ENCODE measurements around the gene GALNS. TPM values are rescaled to one million over a fixed set of nuclear protein-coding genes. Genes with fewer than 3 reads are reported as not detected.

Gene GALNS
- total and polyA plus RNA-seq, 4 donors, result 6.8 to 20.6 (median 10.8) TPM

- no peak overlapping the region for H3K9ac ChIP-seq (ENCODE audit: low read depth in 1 of 2, low read length in 2 of 2)
- no peak overlapping the region for H3K27ac ChIP-seq (ENCODE audit: low read depth in 1 of 2, low read length in 2 of 2)
- WGBS, result 80% methylated on average over 25 of the region's 25 CpGs
- peaks cover 0 to 5% (median 2%) of the 10 kb centered on the region in 4 donors for H3K36me3 ChIP-seq (ENCODE audit: control insufficient read depth in 4 of 4, insufficient read depth in 3 of 4, low read depth in 1 of 4, low read length in 3 of 4)
- H3K27me3 ChIP-seq (ENCODE audit: control insufficient read depth in 4 of 4, insufficient read depth in 4 of 4, low read length in 3 of 4), result no peaks in the 10 kb centered on the region
- no peaks in the 10 kb centered on the region for H3K4me1 ChIP-seq (ENCODE audit: control insufficient read depth in 4 of 4, insufficient read depth in 4 of 4, low read length in 3 of 4)
- DNase-seq (ENCODE audit: low spot score), result no peak
- H3K4me3 ChIP-seq (ENCODE audit: low read depth in 1 of 3, low read length in 3 of 3), result no peak overlapping the region
- TF ChIP-seq RAD21 (IDR thresholded peaks at IDR 0.05), result no peak
- no peak for TF ChIP-seq GABPA (IDR thresholded peaks at IDR 0.05 in 1 of 2, conservative IDR thresholded peaks at IDR 0.05 in 1 of 2)
- no peak for TF ChIP-seq RXRA (IDR thresholded peaks at IDR 0.05)
- no peak for TF ChIP-seq EGR1 (IDR thresholded peaks at IDR 0.05; ENCODE audit: low read depth in 2 of 2)
- no peak for TF ChIP-seq SP1 (IDR thresholded peaks at IDR 0.05)
- no peaks in the 10 kb centered on the region for H3K9me3 ChIP-seq (ENCODE audit: control insufficient read depth in 4 of 4, low read length in 3 of 4)
Observed at GRCh38 chr16:88872650-88873331, 16.0 kb upstream of the GALNS start.

- no peak for TF ChIP-seq EGR1 (IDR thresholded peaks at IDR 0.05; ENCODE audit: low read depth in 2 of 2)
- TF ChIP-seq TAF1 (conservative IDR thresholded peaks at IDR 0.05), result no peak
- no peak for TF ChIP-seq NR2F2 (IDR thresholded peaks at IDR 0.05)
- TF ChIP-seq RXRA (IDR thresholded peaks at IDR 0.05), result no peak
- Histone ChIP-seq H3K36me3 (ENCODE audit: control insufficient read depth in 4 of 4, insufficient read depth in 3 of 4, low read depth in 1 of 4, low read length in 3 of 4) (peaks cover 0 to 3% (median 2%) of the 10 kb centered on the region in 4 donors), H3K27me3 (ENCODE audit: control insufficient read depth in 4 of 4, insufficient read depth in 4 of 4, low read length in 3 of 4) (no peaks in the 10 kb centered on the region), H3K9ac (ENCODE audit: low read depth in 1 of 2, low read length in 2 of 2) (no peak overlapping the region), H3K4me1 (ENCODE audit: control insufficient read depth in 4 of 4, insufficient read depth in 4 of 4, low read length in 3 of 4) (no peaks in the 10 kb centered on the region), H3K27ac (ENCODE audit: low read depth in 1 of 2, low read length in 2 of 2) (no peak overlapping the region), H3K4me3 (ENCODE audit: low read depth in 1 of 3, low read length in 3 of 3) (no peak overlapping the region), H3K9me3 (ENCODE audit: control insufficient read depth in 4 of 4, low read length in 3 of 4) (no peaks in the 10 kb centered on the region)
- 83% methylated on average over 21 of the region's 21 CpGs for WGBS
- no peak for DNase-seq (ENCODE audit: low spot score)
Observed at GRCh38 chr16:88871730-88872416, 15.1 kb upstream of the GALNS start.

GRCh38 chr16:88871349-88871702 is 14.6 kb upstream of the GALNS start:
- Histone ChIP-seq H3K27me3 (ENCODE audit: control insufficient read depth in 4 of 4, insufficient read depth in 4 of 4, low read length in 3 of 4) (no peaks in the 10 kb centered on the region), H3K4me3 (ENCODE audit: low read depth in 1 of 3, low read length in 3 of 3) (no peak overlapping the region), H3K36me3 (ENCODE audit: control insufficient read depth in 4 of 4, insufficient read depth in 3 of 4, low read depth in 1 of 4, low read length in 3 of 4) (peaks cover 0 to 1% (median 0%) of the 10 kb centered on the region in 4 donors), H3K9me3 (ENCODE audit: control insufficient read depth in 4 of 4, low read length in 3 of 4) (no peaks in the 10 kb centered on the region), H3K27ac (ENCODE audit: low read depth in 1 of 2, low read length in 2 of 2) (no peak overlapping the region), H3K4me1 (ENCODE audit: control insufficient read depth in 4 of 4, insufficient read depth in 4 of 4, low read length in 3 of 4) (no peaks in the 10 kb centered on the region), H3K9ac (ENCODE audit: low read depth in 1 of 2, low read length in 2 of 2) (no peak overlapping the region)
- no peak for TF ChIP-seq RAD21 (IDR thresholded peaks at IDR 0.05)
- no peak for TF ChIP-seq GABPA (IDR thresholded peaks at IDR 0.05 in 1 of 2, conservative IDR thresholded peaks at IDR 0.05 in 1 of 2)
- TF ChIP-seq CTCF (IDR thresholded peaks at IDR 0.05; ENCODE audit: low read depth, low read length, missing input control), result no peak
- TF ChIP-seq FOXA1 (IDR thresholded peaks at IDR 0.05), result no peak
- TF ChIP-seq YY1 (IDR thresholded peaks at IDR 0.05), result no peak
- TF ChIP-seq EGR1 (IDR thresholded peaks at IDR 0.05; ENCODE audit: low read depth in 2 of 2), result no peak
- TF ChIP-seq NR2F2 (IDR thresholded peaks at IDR 0.05), result no peak
- no peak for TF ChIP-seq REST (IDR thresholded peaks at IDR 0.05)
- no peak for TF ChIP-seq MAX (IDR thresholded peaks at IDR 0.05)
- TF ChIP-seq SP1 (IDR thresholded peaks at IDR 0.05), result no peak
- TF ChIP-seq JUND (IDR thresholded peaks at IDR 0.05), result no peak
- no peak for TF ChIP-seq RXRA (IDR thresholded peaks at IDR 0.05)
- TF ChIP-seq ATF3 (IDR thresholded peaks at IDR 0.05), result no peak
- TF ChIP-seq ZBTB33 (IDR thresholded peaks at IDR 0.05), result no peak
- TF ChIP-seq HNF4G (IDR thresholded peaks at IDR 0.05), result no peak
- DNase-seq (ENCODE audit: low spot score), result no peak
- WGBS, result 50% methylated on average over 8 of the region's 8 CpGs
